OCI-LY1 (cell line): ENCODE measurements around the gene EDN1.

Experiments used
- H2AFZ ChIP-seq: fragments of 200-600 bp; sonication (generic), shearing (Covaris generic); 2 replicates; pipeline ENCODE4 v1.6.0; 2014; ENCODE audit warnings: antibody characterized with exemption, mild to moderate bottlenecking, low read length
- H3F3A ChIP-seq: fragments of 200-600 bp; sonication (generic), shearing (Covaris generic); 2 replicates; pipeline ENCODE4 v1.6.0; 2014; ENCODE audit warnings: mild to moderate bottlenecking, antibody characterized with exemption, low read length, moderate library complexity; ENCODE audit not compliant: insufficient read depth
- H3K27ac ChIP-seq: fragments of 200-600 bp; sonication (generic); 2 replicates; pipeline ENCODE4 v1.5.1; 2014; ENCODE audit warnings: low read length, mixed run types, mild to moderate bottlenecking, low read depth; ENCODE audit not compliant: poor library complexity, severe bottlenecking
- H3K27me3 ChIP-seq: fragments of 200-600 bp; sonication (generic); 2 replicates; pipeline ENCODE4 v1.6.0; 2014; ENCODE audit warnings: antibody characterized with exemption, mild to moderate bottlenecking, low read length, moderate library complexity; ENCODE audit not compliant: insufficient read depth
- H3K36me3 ChIP-seq: fragments of 200-600 bp; sonication (generic); 2 replicates; pipeline ENCODE4 v1.6.1; 2014; ENCODE audit warnings: mild to moderate bottlenecking, antibody characterized with exemption, low read length, moderate library complexity, mixed read lengths; ENCODE audit not compliant: insufficient read depth
- H3K4me1 ChIP-seq: fragments of 200-600 bp; sonication (generic); 2 replicates; pipeline ENCODE4 v1.5.1; 2014; ENCODE audit warnings: mild to moderate bottlenecking, low read length, moderate library complexity; ENCODE audit not compliant: insufficient read depth, severe bottlenecking
- H3K4me2 ChIP-seq: fragments of 200-600 bp; sonication (generic), shearing (Covaris generic); 2 replicates; pipeline ENCODE4 v1.6.1; 2014; ENCODE audit warnings: low read length
- H3K4me3 ChIP-seq: fragments of 200-600 bp; sonication (generic); 2 replicates; pipeline ENCODE4 v1.5.1; 2014; ENCODE audit warnings: low read length, low read depth, mild to moderate bottlenecking, mixed read lengths; ENCODE audit not compliant: poor library complexity, severe bottlenecking
- H3K79me2 ChIP-seq: fragments of 200-600 bp; shearing (Covaris generic); 2 replicates; pipeline ENCODE4 v1.6.1; 2016; ENCODE audit warnings: mixed run types, low read length, mixed read lengths; ENCODE audit not compliant: insufficient read depth
- H3K9ac ChIP-seq: fragments of 200-600 bp; sonication (generic), shearing (Covaris generic); 2 replicates; pipeline ENCODE4 v1.6.1; 2014; ENCODE audit warnings: mild to moderate bottlenecking, low read length, mixed read lengths
- H3K9me2 ChIP-seq: fragments of 200-600 bp; sonication (generic), shearing (Covaris generic); 2 replicates; pipeline ENCODE4 v1.6.1; 2014; ENCODE audit warnings: low read depth, mild to moderate bottlenecking, low read length, mixed read lengths
- H3K9me3 ChIP-seq: fragments of 200-600 bp; shearing (Covaris generic); 2 replicates; pipeline ENCODE4 v1.6.1; 2014; ENCODE audit warnings: low read length, mixed read lengths
- H4K20me1 ChIP-seq: fragments of 200-600 bp; sonication (generic), shearing (Covaris generic); 2 replicates; pipeline ENCODE4 v1.6.0; 2016; ENCODE audit warnings: mild to moderate bottlenecking, low read length; ENCODE audit not compliant: insufficient read depth
- CTCF ChIP-seq: fragments of 200-600 bp; sonication (generic), shearing (Covaris generic); IDR thresholded peaks from 2 replicates; pipeline ENCODE4 v1.5.1; 2017; ENCODE audit warnings: mild to moderate bottlenecking, antibody characterized with exemption, low read length, moderate library complexity, mixed read lengths
- EZH2 ChIP-seq: fragments of 200-600 bp; sonication (generic), shearing (Covaris generic); IDR thresholded peaks from 2 replicates; pipeline ENCODE4 v1.8.0; 2017; ENCODE audit warnings: borderline replicate concordance, mixed run types, mild to moderate bottlenecking, antibody characterized with exemption, low read length, moderate library complexity, mixed read lengths

Gene EDN1

GRCh38 chr6:12264671-12265070 is 25.5 kb upstream of the EDN1 start:
- no peaks in the 10 kb centered on the region for H4K20me1 ChIP-seq
- H3K36me3 ChIP-seq, result no peaks in the 10 kb centered on the region
- no peak overlapping the region for H3K27ac ChIP-seq
- no peaks in the 10 kb centered on the region for H3K27me3 ChIP-seq
- no peak overlapping the region for H3K9ac ChIP-seq
- no peaks in the 10 kb centered on the region for H3K9me2 ChIP-seq
- no peak overlapping the region for H3K4me2 ChIP-seq
- no peak overlapping the region for H3K4me3 ChIP-seq
- H2AFZ ChIP-seq, result no peak overlapping the region
- TF ChIP-seq CTCF, result no peak
- TF ChIP-seq EZH2, result no peak
- no peaks in the 10 kb centered on the region for H3F3A ChIP-seq
- H3K4me1 ChIP-seq, result no peaks in the 10 kb centered on the region
- no peaks in the 10 kb centered on the region for H3K79me2 ChIP-seq
- no peaks in the 10 kb centered on the region for H3K9me3 ChIP-seq

GRCh38 chr6:12265296-12265695 is 24.9 kb upstream of the EDN1 start:
- Histone ChIP-seq H3K9me2 (no peaks in the 10 kb centered on the region), H3K27ac (no peak overlapping the region), H4K20me1 (no peaks in the 10 kb centered on the region), H3K9ac (no peak overlapping the region), H3K79me2 (no peaks in the 10 kb centered on the region), H3F3A (no peaks in the 10 kb centered on the region), H3K9me3 (no peaks in the 10 kb centered on the region), H2AFZ (no peak overlapping the region), H3K4me3 (no peak overlapping the region), H3K27me3 (no peaks in the 10 kb centered on the region), H3K4me1 (no peaks in the 10 kb centered on the region), H3K36me3 (no peaks in the 10 kb centered on the region), H3K4me2 (no peak overlapping the region)
- no peak for TF ChIP-seq EZH2
- TF ChIP-seq CTCF, result no peak

DNA sequence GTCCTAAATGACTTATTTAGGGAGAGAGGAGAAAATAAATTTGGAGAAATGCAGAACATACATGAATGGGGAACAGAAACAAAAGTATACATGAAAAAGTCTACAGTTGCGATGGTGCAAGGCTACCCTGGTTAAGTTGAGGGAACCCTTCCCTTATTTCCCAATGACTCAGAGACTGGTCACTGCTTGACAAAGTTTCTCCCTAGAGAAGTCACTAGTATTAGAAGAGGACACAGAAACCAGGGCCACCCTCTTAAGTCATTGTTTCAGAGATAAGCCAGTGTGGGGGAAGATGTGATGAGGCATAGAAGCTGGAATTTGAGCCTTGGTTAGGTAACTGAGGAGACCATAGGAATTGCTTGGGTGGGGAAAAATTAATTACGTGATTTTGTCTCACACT is 24.4 kb upstream of the EDN1 start:
- Histone ChIP-seq H3K79me2 (no peaks in the 10 kb centered on the region), H4K20me1 (no peaks in the 10 kb centered on the region), H3K4me1 (no peaks in the 10 kb centered on the region), H3F3A (no peaks in the 10 kb centered on the region), H3K9me2 (no peaks in the 10 kb centered on the region), H3K9me3 (no peaks in the 10 kb centered on the region), H2AFZ (no peak overlapping the region), H3K9ac (no peak overlapping the region), H3K4me2 (no peak overlapping the region), H3K4me3 (no peak overlapping the region), H3K27me3 (no peaks in the 10 kb centered on the region), H3K36me3 (no peaks in the 10 kb centered on the region), H3K27ac (no peak overlapping the region)
- TF ChIP-seq CTCF (no peak), EZH2 (no peak)
